Suppressor macrophage treated with lipopolysaccharide for 1 hour (primary cell): Measurements from ENCODE around the gene PARK7.
A peak's percentile ranks its signal among the peaks of the same experiment; 100 is the strongest.

Source experiments
- DNase-seq, 3 donors: peaks; one replicate each; pipeline ENCODE4 v3.0.0-alpha.2; 2020 to 2022

Gene PARK7

GRCh38 chr1:8011016-8011415 is 49.5 kb downstream of the PARK7 start:
- no peak for DNase-seq

- no peak for DNase-seq
These were observed 50.7 kb downstream of the PARK7 start for GRCh38 chr1:8011923-8012858.

- no peak for DNase-seq
These were observed 51.4 kb downstream of the PARK7 start for GRCh38 chr1:8012955-8013354.

- DNase-seq, result no peak
These were observed 51.9 kb downstream of the PARK7 start for GRCh38 chr1:8013399-8013798.

DNA sequence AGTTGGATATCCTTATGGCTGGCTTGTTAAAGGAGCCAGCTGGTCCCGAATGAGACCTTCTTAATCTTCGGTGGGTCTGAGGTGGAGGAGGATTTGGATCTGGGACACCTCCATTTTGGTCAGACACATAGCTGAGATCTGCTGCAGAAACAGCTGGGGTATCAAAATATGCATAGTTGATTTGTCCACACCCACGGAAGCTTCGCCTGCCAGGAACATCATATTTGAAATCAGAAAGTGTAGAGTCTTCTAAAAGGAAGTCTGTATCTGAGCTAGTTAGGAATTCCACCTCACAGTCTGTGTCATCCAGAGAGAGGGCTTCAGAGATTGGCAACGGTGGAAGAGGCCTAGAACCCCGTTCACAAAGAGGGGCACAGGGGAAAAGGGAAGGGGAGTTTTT is 52.3 kb downstream of the PARK7 start:
- DNase-seq, result no peak

GRCh38 chr1:8014381-8014988 is 53.0 kb downstream of the PARK7 start:
- DNase-seq, result no peak

- peak; percentile 78 to 89 (median 85) for DNase-seq
These were observed 53.7 kb downstream of the PARK7 start for GRCh38 chr1:8015036-8015808.

GRCh38 chr1:8015809-8016165 is 54.3 kb downstream of the PARK7 start:
- DNase-seq, result no peak

DNA sequence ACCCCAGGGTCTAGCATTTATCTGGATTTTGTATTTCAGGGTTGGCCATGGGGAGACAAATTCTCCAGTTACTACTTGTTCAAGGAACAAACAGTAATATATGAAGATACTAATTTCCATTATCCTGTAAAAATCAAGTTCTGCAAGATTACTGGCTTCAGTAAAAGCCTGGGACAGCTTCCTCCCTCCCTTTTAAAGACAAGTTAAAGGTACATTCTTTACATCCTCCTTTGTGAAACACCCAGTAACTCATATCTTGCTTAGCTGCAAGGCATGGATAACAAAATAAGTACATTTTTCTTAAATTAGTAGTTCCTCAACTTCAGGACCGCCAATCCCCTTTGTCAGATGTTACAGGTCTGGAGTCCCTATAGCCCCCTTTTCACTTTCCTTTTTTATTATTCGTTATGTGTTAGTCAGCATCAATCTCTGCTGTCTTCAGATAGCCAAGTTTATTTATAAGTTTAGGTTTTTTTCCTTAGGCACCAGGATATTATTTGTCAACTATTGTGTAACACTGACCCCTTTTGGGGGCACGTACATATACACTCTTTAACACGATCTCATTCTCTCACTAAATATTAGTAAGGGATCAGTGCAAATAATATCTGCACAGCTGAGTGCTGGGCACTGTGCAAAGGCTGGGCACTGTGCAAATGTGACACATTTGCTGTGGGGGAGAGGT is 54.8 kb downstream of the PARK7 start:
- DNase-seq, result no peak

DNA sequence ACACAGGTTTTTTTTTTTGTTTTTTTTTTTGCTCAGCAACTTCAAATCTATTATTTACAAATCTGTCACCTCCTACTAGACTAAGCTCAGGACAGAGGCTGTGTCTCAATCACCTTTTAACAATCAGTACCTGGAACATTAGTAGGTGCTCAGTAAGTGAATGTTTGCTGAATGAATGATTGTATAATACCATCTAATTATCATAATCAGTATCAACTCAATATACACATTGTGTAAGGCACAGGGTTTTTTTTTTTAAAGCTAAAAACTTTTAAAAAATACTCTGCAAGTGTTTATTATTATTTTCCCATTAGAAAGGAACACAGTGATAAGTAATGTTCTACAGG is 55.4 kb downstream of the PARK7 start:
- no peak for DNase-seq

GRCh38 chr1:8017495-8018197 is 56.1 kb downstream of the PARK7 start:
- DNase-seq, result no peak

DNA sequence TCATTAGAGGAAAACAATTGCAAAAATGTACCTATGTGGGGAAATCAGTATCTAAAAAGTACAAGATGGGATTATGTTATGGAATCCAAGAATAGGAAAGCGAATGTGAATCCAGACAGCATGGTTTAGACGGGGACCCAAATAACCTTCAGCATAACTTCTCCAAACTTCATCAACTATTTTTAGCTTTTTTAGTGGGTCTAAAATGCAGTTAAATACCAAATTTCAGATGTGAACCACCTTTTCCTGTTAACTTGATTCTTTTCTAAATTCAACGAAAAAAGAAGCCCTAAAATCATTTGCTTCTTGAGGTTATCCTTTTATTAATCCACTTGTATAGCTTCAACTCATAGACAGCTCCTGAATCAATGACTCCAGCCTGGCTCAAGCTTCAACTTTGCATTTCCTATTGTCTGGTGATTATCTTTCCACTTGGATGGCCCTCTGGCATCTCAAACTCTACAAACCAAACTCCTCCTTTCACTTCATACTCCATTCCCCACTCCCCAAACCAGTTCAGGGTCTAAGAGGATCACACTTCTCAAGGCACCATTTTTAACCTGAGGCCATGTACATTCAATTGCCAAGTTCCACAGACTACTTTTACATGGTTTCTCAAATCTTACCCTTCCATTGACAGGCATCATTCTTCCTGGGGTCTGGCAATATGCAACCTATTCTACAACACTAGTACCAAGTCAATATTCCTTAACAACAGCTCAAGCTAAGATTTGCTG is 57.1 kb downstream of the PARK7 start:
- no peak for DNase-seq

GRCh38 chr1:8019229-8019620 is 57.7 kb downstream of the PARK7 start:
- no peak for DNase-seq

DNA sequence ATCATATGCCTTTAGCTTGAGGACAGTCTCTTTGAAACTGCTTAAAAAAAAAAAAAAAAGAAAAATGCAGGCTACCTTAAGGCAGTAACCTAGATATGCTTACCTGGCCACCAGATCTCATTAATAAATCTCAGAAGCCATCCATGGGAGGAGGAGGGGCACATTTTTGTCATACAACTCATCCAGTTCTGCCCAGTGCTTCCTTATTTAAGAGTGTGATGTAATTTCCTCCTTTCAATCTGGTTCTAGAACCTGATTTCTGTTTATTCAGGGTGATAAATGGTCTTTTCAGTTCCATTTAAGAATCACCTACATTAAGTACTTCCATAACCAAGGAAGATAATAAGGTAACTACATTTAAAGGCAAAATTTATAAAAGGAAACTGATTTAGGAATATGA is 58.5 kb downstream of the PARK7 start:
- peak; percentile 38 to 67 (median 59) for DNase-seq

GRCh38 chr1:8021676-8022266 is 60.3 kb downstream of the PARK7 start:
- no peak for DNase-seq

GRCh38 chr1:8022395-8023286 is 61.1 kb downstream of the PARK7 start:
- DNase-seq, result no peak

DNA sequence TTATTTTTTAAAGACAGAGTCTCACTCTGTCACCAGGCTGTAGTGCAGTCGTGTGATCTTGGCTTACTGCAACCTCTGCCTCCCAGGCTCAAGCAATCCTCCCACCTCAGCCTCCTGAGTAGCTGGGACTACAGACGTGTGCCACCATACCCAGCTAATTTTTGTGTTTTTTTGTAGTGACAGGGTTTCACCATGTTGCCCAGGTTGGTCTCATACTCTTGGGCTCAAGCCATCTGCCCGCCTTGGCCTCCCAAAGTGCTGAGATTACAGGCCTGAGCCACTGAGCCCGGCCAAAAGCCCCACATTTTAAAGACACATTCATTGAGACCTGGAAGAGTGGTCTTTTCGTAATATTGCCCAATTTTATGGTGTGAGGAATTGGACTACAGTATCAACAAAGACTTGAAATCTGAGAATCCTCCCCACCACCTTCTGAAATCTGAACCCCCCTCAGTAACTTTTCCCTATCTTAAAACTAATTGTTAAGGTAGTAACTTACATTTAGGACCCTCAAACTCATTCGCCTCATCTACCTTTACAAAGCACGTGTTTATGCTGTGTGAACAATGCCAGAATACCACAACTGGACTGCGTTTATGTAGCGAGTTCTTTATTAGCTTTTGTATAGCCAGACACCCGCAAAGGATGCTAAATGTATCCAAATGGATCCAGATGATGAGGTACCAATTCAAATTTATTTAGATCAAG is 61.9 kb downstream of the PARK7 start:
- no peak for DNase-seq

DNA sequence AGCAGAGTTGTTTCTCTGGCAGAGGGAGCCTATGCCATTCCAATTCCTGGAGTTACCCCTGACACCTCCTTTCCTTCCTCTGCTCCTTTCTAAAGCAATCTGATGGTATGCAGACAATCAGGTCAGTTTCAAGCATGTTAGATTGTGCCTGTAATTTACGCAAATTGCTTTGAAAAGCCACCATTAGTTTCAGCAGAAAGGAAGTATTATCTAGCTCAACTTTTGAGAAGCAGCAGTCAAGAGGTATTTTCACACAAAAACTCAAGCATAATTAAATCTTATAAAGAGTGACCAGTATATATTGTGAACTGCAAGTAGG is 62.4 kb downstream of the PARK7 start:
- no peak for DNase-seq

GRCh38 chr1:8024329-8024728 is 62.8 kb downstream of the PARK7 start:
- DNase-seq, result no peak
